Keratinocyte (primary cell): ENCODE results near the gene RNF44. TPM values are rescaled to one million over a fixed set of nuclear protein-coding genes. Genes with fewer than 3 reads are reported as not detected.

Experiments
- DNase-seq: peaks from one replicate; pipeline ENCODE4 v3.0.0-alpha.2; 2011; ENCODE audit warnings: low read depth, missing footprints, low spot score
- FAIRE-seq: peaks from 2 replicates; lab custom pipeline; 2011; peaks lifted over from hg19 to GRCh38; lab: Jason Lieb, UNC
- H2AFZ ChIP-seq: 2 replicates; pipeline ENCODE4 v1.6.0; 2012; ENCODE audit warnings: low read length, control low read depth, inconsistent platforms; ENCODE audit not compliant: control insufficient read depth
- H3K27ac ChIP-seq: 2 replicates; pipeline ENCODE4 v1.5.1; 2011; ENCODE audit warnings: low read length; ENCODE audit not compliant: control insufficient read depth, insufficient read depth
- H3K27me3 ChIP-seq: 3 replicates; pipeline ENCODE4 v1.6.0; 2011; ENCODE audit warnings: low read length; ENCODE audit not compliant: control insufficient read depth, insufficient read depth; ENCODE audit errors: extremely low read depth
- H3K36me3 ChIP-seq, 2 experiments: 2 replicates in 1 of 2; 3 replicates in 1 of 2; pipeline ENCODE4 v1.5.1; 2011; ENCODE audit warnings: low read length in 2 of 2, mild to moderate bottlenecking in 1 of 2; ENCODE audit not compliant: control insufficient read depth in 2 of 2, insufficient read depth in 2 of 2; ENCODE audit errors: extremely low read depth in 1 of 2
- H3K4me1 ChIP-seq: 3 replicates; pipeline ENCODE4 v1.5.1; 2011; ENCODE audit warnings: low read length; ENCODE audit not compliant: control insufficient read depth, insufficient read depth; ENCODE audit errors: extremely low read depth
- H3K4me2 ChIP-seq: 3 replicates; pipeline ENCODE4 v1.6.0; 2011; ENCODE audit warnings: low read depth, low read length; ENCODE audit not compliant: control insufficient read depth, insufficient read depth; ENCODE audit errors: extremely low read depth
- H3K4me3 ChIP-seq, 3 experiments: fragments of 200-600 bp in 1 of 3; sonication (generic) in 1 of 3; 2 replicates in 2 of 3; 3 replicates in 1 of 3; pipeline ENCODE4 v1.5.1; 2011 to 2016; ENCODE audit warnings: low read length in 3 of 3, mild to moderate bottlenecking in 3 of 3, control low read depth in 2 of 3, inconsistent platforms in 1 of 3, low read depth in 1 of 3, mixed read lengths in 1 of 3, mixed run types in 1 of 3, moderate library complexity in 1 of 3; ENCODE audit not compliant: control insufficient read depth in 2 of 3, insufficient read depth in 2 of 3; ENCODE audit errors: extremely low read depth in 1 of 3
- H3K79me2 ChIP-seq: 2 replicates; pipeline ENCODE4 v1.6.0; 2012; ENCODE audit warnings: low read length; ENCODE audit not compliant: control insufficient read depth, insufficient read depth
- H3K9ac ChIP-seq: 3 replicates; pipeline ENCODE4 v1.6.0; 2011; ENCODE audit warnings: low read length; ENCODE audit not compliant: control insufficient read depth, insufficient read depth; ENCODE audit errors: extremely low read depth
- H3K9me1 ChIP-seq: 3 replicates; pipeline ENCODE4 v1.6.0; 2011; ENCODE audit warnings: low read length; ENCODE audit not compliant: control insufficient read depth, insufficient read depth; ENCODE audit errors: extremely low read depth
- H3K9me3 ChIP-seq: 2 replicates; pipeline ENCODE4 v1.5.1; 2012; ENCODE audit warnings: low read depth, low read length; ENCODE audit not compliant: control insufficient read depth
- H4K20me1 ChIP-seq: 3 replicates; pipeline ENCODE4 v1.6.0; 2011; ENCODE audit warnings: low read length; ENCODE audit not compliant: control insufficient read depth, insufficient read depth; ENCODE audit errors: extremely low read depth
- EZH2 ChIP-seq: IDR thresholded peaks from one replicate; pipeline ENCODE4 v1.6.1; 2012; ENCODE audit warnings: inconsistent platforms, mild to moderate bottlenecking, low read length, moderate library complexity
- dilution Hi-C: fragments of 300-500 bp; cut with MboI; formaldehyde crosslinking; loops from one replicate; pipeline ENCODE4 v1.7.0; 2020; ENCODE audit warnings: low sequenced_read_pairs; ENCODE audit not compliant: extremely low pct_ligation_motif_present
- polyA plus RNA-seq, 5 experiments: library from polyadenylated mRNA; depleted of rRNA in 3 of 5; stranded (reverse) in 3 of 5; stranded (forward) in 1 of 5; unstranded in 1 of 5; fragments of >200 nt; gene quantifications; 1 replicate in 1 of 5; 2 replicates in 3 of 5; 3 replicates in 1 of 5; pipeline versions ENCODE4 v1.2.1 to v1.2.3, GENCODE V29; 2011 to 2012; ENCODE audit warnings: missing spikeins in 2 of 5, low read depth in 1 of 5, low replicate concordance in 1 of 5
- TF ChIP-seq, protein P1 (sequence below), 3 experiments: IDR thresholded peaks in 1 of 3; conservative IDR thresholded peaks in 1 of 3; optimal IDR thresholded peaks in 1 of 3; 2 replicates in 2 of 3; 3 replicates in 1 of 3; pipeline versions ENCODE3 to v1.5.1; 2011; ENCODE audit warnings: low read length in 3 of 3, mild to moderate bottlenecking in 3 of 3, moderate library complexity in 2 of 3, control low read depth in 1 of 3, inconsistent platforms in 1 of 3; ENCODE audit not compliant: insufficient read depth in 2 of 3; ENCODE audit errors: extremely low read depth in 1 of 3

The RNF44 gene
- polyA plus RNA-seq, 1 donor (not counting 4 experiments of a cell fraction or from before 2014, with no cell fraction given), result 5.3 TPM

- Histone ChIP-seq H3K79me2 (peaks cover 4% of the 10 kb centered on the region), H3K27me3 (no peaks in the 10 kb centered on the region), H3K27ac (peak overlapping the region; percentile 39), H3K4me2 (peak overlapping the region; percentile 39), H3K9me3 (no peaks in the 10 kb centered on the region), H2AFZ (no peak overlapping the region), H4K20me1 (no peaks in the 10 kb centered on the region), H3K4me1 (peaks cover 20% of the 10 kb centered on the region), H3K9me1 (no peaks in the 10 kb centered on the region), H3K9ac (peak overlapping the region; percentile 12), H3K4me3 (no peak overlapping the region), H3K36me3 (peaks cover 22 to 40% of the 10 kb centered on the region in 2 experiments)
- dilution Hi-C loops, result no loop called here
- FAIRE-seq, result peak; percentile 91
- TF ChIP-seq, protein P1, sequence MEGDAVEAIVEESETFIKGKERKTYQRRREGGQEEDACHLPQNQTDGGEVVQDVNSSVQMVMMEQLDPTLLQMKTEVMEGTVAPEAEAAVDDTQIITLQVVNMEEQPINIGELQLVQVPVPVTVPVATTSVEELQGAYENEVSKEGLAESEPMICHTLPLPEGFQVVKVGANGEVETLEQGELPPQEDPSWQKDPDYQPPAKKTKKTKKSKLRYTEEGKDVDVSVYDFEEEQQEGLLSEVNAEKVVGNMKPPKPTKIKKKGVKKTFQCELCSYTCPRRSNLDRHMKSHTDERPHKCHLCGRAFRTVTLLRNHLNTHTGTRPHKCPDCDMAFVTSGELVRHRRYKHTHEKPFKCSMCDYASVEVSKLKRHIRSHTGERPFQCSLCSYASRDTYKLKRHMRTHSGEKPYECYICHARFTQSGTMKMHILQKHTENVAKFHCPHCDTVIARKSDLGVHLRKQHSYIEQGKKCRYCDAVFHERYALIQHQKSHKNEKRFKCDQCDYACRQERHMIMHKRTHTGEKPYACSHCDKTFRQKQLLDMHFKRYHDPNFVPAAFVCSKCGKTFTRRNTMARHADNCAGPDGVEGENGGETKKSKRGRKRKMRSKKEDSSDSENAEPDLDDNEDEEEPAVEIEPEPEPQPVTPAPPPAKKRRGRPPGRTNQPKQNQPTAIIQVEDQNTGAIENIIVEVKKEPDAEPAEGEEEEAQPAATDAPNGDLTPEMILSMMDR (optimal IDR thresholded peaks at IDR 0.05 in 1 of 3, IDR thresholded peaks at IDR 0.05 in 1 of 3, conservative IDR thresholded peaks at IDR 0.05 in 1 of 3; ENCODE audit: extremely low read depth in 1 of 3, insufficient read depth in 2 of 3, low read length in 3 of 3), result no peak
- TF ChIP-seq EZH2, result no peak
- DNase-seq, result peak; percentile 50
These were observed 39.4 kb downstream of the RNF44 start for GRCh38 chr5:176497852-176498251.

DNA sequence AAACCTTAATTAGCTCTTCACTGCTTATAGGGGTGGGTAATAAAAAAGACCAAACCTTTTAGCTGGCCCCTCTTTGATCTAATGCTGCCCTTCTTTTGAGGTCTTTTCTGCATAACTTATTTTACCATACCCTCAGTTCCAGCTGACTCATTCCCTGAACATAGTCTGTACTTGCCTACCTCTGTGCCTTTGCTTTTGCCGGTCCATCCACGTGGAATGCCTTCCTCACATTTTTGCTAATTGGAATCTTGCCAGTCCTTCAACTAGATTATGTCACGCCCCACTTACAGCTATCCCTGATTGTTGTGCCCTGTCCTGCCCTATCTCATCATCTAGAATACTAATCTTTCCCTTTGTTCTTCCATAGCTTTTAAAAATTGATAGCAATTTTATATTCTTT, 44.8 kb downstream of the RNF44 start:
- no peak for TF ChIP-seq EZH2
- TF ChIP-seq, protein P1 (optimal IDR thresholded peaks at IDR 0.05 in 1 of 3, IDR thresholded peaks at IDR 0.05 in 1 of 3, conservative IDR thresholded peaks at IDR 0.05 in 1 of 3; ENCODE audit: extremely low read depth in 1 of 3, insufficient read depth in 2 of 3, low read length in 3 of 3), result no peak
- DNase-seq, result peak; percentile 82
- Histone ChIP-seq H3K27me3 (no peaks in the 10 kb centered on the region), H3K4me3 (peak overlapping the region in 1 of 3 experiments; percentile 2), H3K4me2 (peak overlapping the region; percentile 45), H2AFZ (no peak overlapping the region), H3K9me1 (peaks cover 2% of the 10 kb centered on the region), H3K36me3 (peaks cover 18 to 41% of the 10 kb centered on the region in 2 experiments), H4K20me1 (no peaks in the 10 kb centered on the region), H3K9me3 (no peaks in the 10 kb centered on the region), H3K9ac (peak overlapping the region; percentile 47), H3K79me2 (peaks cover 8% of the 10 kb centered on the region), H3K27ac (peak overlapping the region; percentile 70), H3K4me1 (peaks cover 36% of the 10 kb centered on the region)
- FAIRE-seq, result peak; percentile 92
- dilution Hi-C loops, result no loop called here
